ENCODE results near the gene ARHGAP45.

- TF ChIP-seq CTCF (IDR thresholded peaks at IDR 0.05; ENCODE audit: control extremely low read depth in 1 of 3, insufficient read depth in 1 of 3, low read depth in 1 of 3, low read length in 3 of 3) (no peak), SIX5 (IDR thresholded peaks at IDR 0.05; ENCODE audit: low read depth, low read length) (no peak), EP300 (IDR thresholded peaks at IDR 0.05; ENCODE audit: borderline replicate concordance in 1 of 2, low read depth in 2 of 2, low read length in 2 of 2) (no peak), CBX5 (IDR thresholded peaks at IDR 0.05; ENCODE audit: low read depth, low read length) (no peak)
These were observed 27.9 kb upstream of the ARHGAP45 start for GRCh38 chr19:1038978-1039645.
